Panc1 (cell line): Measurements from ENCODE around the gene FAM117B. TPM values are rescaled to one million over a fixed set of nuclear protein-coding genes. Genes with fewer than 3 reads are reported as not detected.
A peak's percentile ranks its signal among the peaks of the same experiment; 100 is the strongest.

ENCODE experiments used
- ATAC-seq: fragments of 200-7000 bp; cut with Tn5 transposase; 2 replicates; pipeline ENCODE4 v1.9.1; 2020; ENCODE audit warnings: mild to moderate bottlenecking, moderate library complexity
- BruUV-seq: library from RNA; stranded (reverse); fragments of 400-500 nt; replicated peaks from 2 replicates; lab custom pipeline; 2021; lab: Mats Ljungman, UMichigan
- CTCF ChIA-PET: fragments of 300-600 bp; sonication (Branson Sonifier 250); formaldehyde crosslinking; loops from one replicate; lab custom pipeline; 2022; ENCODE audit warnings: antibody characterized with exemption; lab: Charles Lee
- POLR2A ChIA-PET: fragments of 300-600 bp; sonication (Branson Sonifier 250); formaldehyde crosslinking; loops from one replicate; lab custom pipeline; 2022; ENCODE audit warnings: antibody characterized with exemption; lab: Charles Lee
- DNase-seq: peaks from one replicate; pipeline ENCODE4 v3.0.0-alpha.2; 2010; ENCODE audit warnings: low read depth, low spot score
- H3K27ac ChIP-seq: 2 replicates; pipeline ENCODE4 v1.5.1; 2011; ENCODE audit warnings: mild to moderate bottlenecking, low read length, inconsistent platforms
- H3K27me3 ChIP-seq: fragments of 200-500 bp; sonication (Bioruptor generic); 2 replicates; pipeline ENCODE4 v1.6.0; 2014; ENCODE audit warnings: low read length, inconsistent platforms; ENCODE audit not compliant: control insufficient read depth, insufficient read depth
- H3K36me3 ChIP-seq: fragments of 200-500 bp; sonication (Bioruptor generic); 2 replicates; pipeline ENCODE4 v1.5.1; 2014; ENCODE audit warnings: inconsistent platforms, mild to moderate bottlenecking, low read length, moderate library complexity; ENCODE audit not compliant: control insufficient read depth, insufficient read depth
- H3K4me1 ChIP-seq: 2 replicates; pipeline ENCODE4 v1.5.1; 2011; ENCODE audit warnings: inconsistent platforms, mild to moderate bottlenecking, low read length, moderate library complexity; ENCODE audit not compliant: control insufficient read depth, insufficient read depth
- H3K4me3 ChIP-seq, 2 experiments: 2 replicates each; pipeline ENCODE4 v1.5.1; 2011 to 2012; ENCODE audit warnings: low read depth in 2 of 2, low read length in 2 of 2, mild to moderate bottlenecking in 2 of 2, inconsistent platforms in 1 of 2, moderate library complexity in 1 of 2
- H3K9me3 ChIP-seq: fragments of 200-500 bp; sonication (Bioruptor generic); 2 replicates; pipeline ENCODE4 v1.5.1; 2014; ENCODE audit warnings: low read depth, mild to moderate bottlenecking, inconsistent platforms, low read length, moderate library complexity; ENCODE audit not compliant: control insufficient read depth, insufficient read depth
- POLR2AphosphoS5 ChIP-seq: IDR thresholded peaks from 2 replicates; pipeline ENCODE4 v1.6.1; 2012; ENCODE audit warnings: mild to moderate bottlenecking, low read depth, low read length, moderate library complexity
- SIN3A ChIP-seq: IDR thresholded peaks from 2 replicates; pipeline ENCODE4 v1.6.1; 2012; ENCODE audit warnings: low read depth, mild to moderate bottlenecking, low read length, moderate library complexity, borderline replicate concordance; ENCODE audit not compliant: insufficient read depth
- TCF7L2 ChIP-seq: IDR thresholded peaks from 2 replicates; pipeline ENCODE4 v1.6.1; 2011; ENCODE audit warnings: mild to moderate bottlenecking, low read depth, low read length, inconsistent platforms
- in situ Hi-C: cut with HindIII; loops from 2 replicates; pipeline ENCODE4 v1.10.0; 2016; ENCODE audit warnings: low sequenced_read_pairs, low pct_unique_long_range_greater_than_20kb
- intact Hi-C: fragments of 100-400 bp; cut with micrococcal nuclease; formaldehyde crosslinking; loops from one replicate; pipeline ENCODE4 v1.10.0; 2022; ENCODE audit not compliant: unreplicated experiment
- total RNA-seq: library from RNA; stranded (reverse); gene quantifications from one replicate; pipeline ENCODE4 v1.2.1, GENCODE V29; 2021; ENCODE audit not compliant: unreplicated experiment
- TF ChIP-seq, protein P1 (sequence below), 2 experiments: IDR thresholded peaks; 2 replicates each; pipeline ENCODE4 v1.6.1; 2011 to 2012; ENCODE audit warnings: low read depth in 2 of 2, control low read depth in 1 of 2, low read length in 1 of 2, mild to moderate bottlenecking in 1 of 2, moderate library complexity in 1 of 2; ENCODE audit not compliant: insufficient read depth in 1 of 2
- TF ChIP-seq, protein P2 (sequence below): fragments of 450-650 bp; IDR thresholded peaks from 2 replicates; pipeline ENCODE4 v1.5.1; 2017; ENCODE audit warnings: mild to moderate bottlenecking

The FAM117B gene
- total RNA-seq, 1 experiment from 2014 or later: 7.8 TPM

DNA sequence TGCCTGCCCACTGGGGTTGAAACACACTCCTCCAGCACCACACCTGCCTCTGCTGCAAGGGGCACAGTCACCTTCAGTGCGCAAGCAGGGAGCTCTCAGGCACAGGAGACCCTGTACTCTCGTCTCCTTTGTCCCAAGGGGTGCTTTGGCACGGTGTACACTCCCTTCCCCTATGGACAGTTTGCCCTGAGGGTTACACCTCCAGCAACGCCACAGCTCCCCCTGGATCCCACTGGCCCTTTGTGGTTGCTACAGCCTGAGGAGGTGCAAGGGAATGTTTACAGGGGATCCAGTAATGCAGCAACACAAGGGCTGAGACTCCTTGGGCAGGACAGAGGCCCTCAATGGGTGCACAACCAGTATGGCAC lies 45.2 kb upstream of the FAM117B start:
- Histone ChIP-seq H3K27ac (no peak overlapping the region), H3K4me3 (no peak overlapping the region), H3K4me1 (peaks cover 3% of the 10 kb centered on the region), H3K9me3 (no peaks in the 10 kb centered on the region), H3K27me3 (no peaks in the 10 kb centered on the region), H3K36me3 (no peaks in the 10 kb centered on the region)
- intact Hi-C loops (no loop called here), in situ Hi-C loops (no loop called here)
- no peak for TF ChIP-seq TCF7L2
- TF ChIP-seq POLR2AphosphoS5: no peak
- TF ChIP-seq, protein P1, sequence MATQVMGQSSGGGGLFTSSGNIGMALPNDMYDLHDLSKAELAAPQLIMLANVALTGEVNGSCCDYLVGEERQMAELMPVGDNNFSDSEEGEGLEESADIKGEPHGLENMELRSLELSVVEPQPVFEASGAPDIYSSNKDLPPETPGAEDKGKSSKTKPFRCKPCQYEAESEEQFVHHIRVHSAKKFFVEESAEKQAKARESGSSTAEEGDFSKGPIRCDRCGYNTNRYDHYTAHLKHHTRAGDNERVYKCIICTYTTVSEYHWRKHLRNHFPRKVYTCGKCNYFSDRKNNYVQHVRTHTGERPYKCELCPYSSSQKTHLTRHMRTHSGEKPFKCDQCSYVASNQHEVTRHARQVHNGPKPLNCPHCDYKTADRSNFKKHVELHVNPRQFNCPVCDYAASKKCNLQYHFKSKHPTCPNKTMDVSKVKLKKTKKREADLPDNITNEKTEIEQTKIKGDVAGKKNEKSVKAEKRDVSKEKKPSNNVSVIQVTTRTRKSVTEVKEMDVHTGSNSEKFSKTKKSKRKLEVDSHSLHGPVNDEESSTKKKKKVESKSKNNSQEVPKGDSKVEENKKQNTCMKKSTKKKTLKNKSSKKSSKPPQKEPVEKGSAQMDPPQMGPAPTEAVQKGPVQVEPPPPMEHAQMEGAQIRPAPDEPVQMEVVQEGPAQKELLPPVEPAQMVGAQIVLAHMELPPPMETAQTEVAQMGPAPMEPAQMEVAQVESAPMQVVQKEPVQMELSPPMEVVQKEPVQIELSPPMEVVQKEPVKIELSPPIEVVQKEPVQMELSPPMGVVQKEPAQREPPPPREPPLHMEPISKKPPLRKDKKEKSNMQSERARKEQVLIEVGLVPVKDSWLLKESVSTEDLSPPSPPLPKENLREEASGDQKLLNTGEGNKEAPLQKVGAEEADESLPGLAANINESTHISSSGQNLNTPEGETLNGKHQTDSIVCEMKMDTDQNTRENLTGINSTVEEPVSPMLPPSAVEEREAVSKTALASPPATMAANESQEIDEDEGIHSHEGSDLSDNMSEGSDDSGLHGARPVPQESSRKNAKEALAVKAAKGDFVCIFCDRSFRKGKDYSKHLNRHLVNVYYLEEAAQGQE (IDR thresholded peaks at IDR 0.05; ENCODE audit: insufficient read depth in 1 of 2, low read depth in 2 of 2, low read length in 1 of 2): no peak
- TF ChIP-seq SIN3A: no peak
- TF ChIP-seq, protein P2, sequence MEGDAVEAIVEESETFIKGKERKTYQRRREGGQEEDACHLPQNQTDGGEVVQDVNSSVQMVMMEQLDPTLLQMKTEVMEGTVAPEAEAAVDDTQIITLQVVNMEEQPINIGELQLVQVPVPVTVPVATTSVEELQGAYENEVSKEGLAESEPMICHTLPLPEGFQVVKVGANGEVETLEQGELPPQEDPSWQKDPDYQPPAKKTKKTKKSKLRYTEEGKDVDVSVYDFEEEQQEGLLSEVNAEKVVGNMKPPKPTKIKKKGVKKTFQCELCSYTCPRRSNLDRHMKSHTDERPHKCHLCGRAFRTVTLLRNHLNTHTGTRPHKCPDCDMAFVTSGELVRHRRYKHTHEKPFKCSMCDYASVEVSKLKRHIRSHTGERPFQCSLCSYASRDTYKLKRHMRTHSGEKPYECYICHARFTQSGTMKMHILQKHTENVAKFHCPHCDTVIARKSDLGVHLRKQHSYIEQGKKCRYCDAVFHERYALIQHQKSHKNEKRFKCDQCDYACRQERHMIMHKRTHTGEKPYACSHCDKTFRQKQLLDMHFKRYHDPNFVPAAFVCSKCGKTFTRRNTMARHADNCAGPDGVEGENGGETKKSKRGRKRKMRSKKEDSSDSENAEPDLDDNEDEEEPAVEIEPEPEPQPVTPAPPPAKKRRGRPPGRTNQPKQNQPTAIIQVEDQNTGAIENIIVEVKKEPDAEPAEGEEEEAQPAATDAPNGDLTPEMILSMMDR: no peak
- DNase-seq (no peak), ATAC-seq (peak; percentile 29; the same call in 1 of the 2 replicates)
- CTCF ChIA-PET: no interaction called here
- POLR2A ChIA-PET: no interaction called here
- no TSS peak for BruUV-seq

DNA sequence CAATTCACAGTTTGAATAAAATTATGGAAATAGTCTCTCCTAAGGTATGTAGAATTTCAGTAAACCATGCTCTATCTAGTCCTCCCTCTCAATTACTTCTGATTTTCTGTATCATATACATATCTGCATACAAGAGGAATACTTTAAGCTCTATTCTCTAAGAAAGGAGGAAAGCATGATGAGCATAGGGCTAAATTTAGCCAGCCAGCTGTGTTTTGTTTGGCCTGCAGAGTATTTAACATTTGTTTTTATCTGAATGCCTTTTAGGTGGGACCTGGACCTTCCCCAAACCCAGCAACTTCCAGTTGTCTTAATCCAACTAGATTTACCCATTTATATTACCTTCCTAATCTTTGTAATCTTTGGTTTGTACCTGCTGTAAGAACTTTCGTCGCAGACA lies 42.2 kb upstream of the FAM117B start:
- intact Hi-C loops (no loop called here), in situ Hi-C loops (no loop called here)
- Histone ChIP-seq H3K27me3 (no peaks in the 10 kb centered on the region), H3K9me3 (no peaks in the 10 kb centered on the region), H3K36me3 (no peaks in the 10 kb centered on the region), H3K27ac (no peak overlapping the region), H3K4me1 (peaks cover 3% of the 10 kb centered on the region), H3K4me3 (no peak overlapping the region)
- DNase-seq (no peak), ATAC-seq (no peak)
- no peak for TF ChIP-seq POLR2AphosphoS5
- TF ChIP-seq, protein P2: no peak
- TF ChIP-seq TCF7L2: no peak
- TF ChIP-seq, protein P1 (IDR thresholded peaks at IDR 0.05; ENCODE audit: insufficient read depth in 1 of 2, low read depth in 2 of 2, low read length in 1 of 2): no peak
- TF ChIP-seq SIN3A: no peak
- BruUV-seq: no TSS peak
- POLR2A ChIA-PET: no interaction called here
- CTCF ChIA-PET: no interaction called here
